Kidney (tissue), 14 donors: ENCODE data around the gene GLCCI1. TPM values are rescaled to one million over a fixed set of nuclear protein-coding genes. Genes with fewer than 3 reads are reported as not detected.
"Not testable (repeated sequence)": the region's sequence is repeated elsewhere in the genome, so short reads cannot be mapped to it uniquely, and the experiment has no call there.

Experiments used
- DNase-seq, 5 donors: peaks; one replicate each; pipeline ENCODE4 v3.0.0-alpha.2; 2013 to 2020
- FAIRE-seq: peaks from 2 replicates; lab custom pipeline; 2012; peaks lifted over from hg19 to GRCh38; lab: Jason Lieb, UNC
- H3K27ac ChIP-seq, 2 donors: one replicate each; pipeline ENCODE4 v1.7.0; 2013; ENCODE audit warnings: low read depth in 2 of 2, low read length in 2 of 2, inconsistent platforms in 1 of 2
- H3K27me3 ChIP-seq: one replicate; pipeline ENCODE4 v1.7.1; 2013; ENCODE audit warnings: low read length, inconsistent platforms; ENCODE audit not compliant: control insufficient read depth, insufficient read depth
- H3K36me3 ChIP-seq, 3 donors: one replicate each; pipeline versions ENCODE4 v1.7.0 to v1.7.1; 2013; ENCODE audit warnings: low read length in 3 of 3, control low read depth in 1 of 3, inconsistent platforms in 1 of 3; ENCODE audit not compliant: insufficient read depth in 3 of 3, control insufficient read depth in 2 of 3
- H3K4me1 ChIP-seq, 3 donors: one replicate each; pipeline versions ENCODE4 v1.7.0 to v1.7.1; 2013; ENCODE audit warnings: low read length in 3 of 3, inconsistent platforms in 1 of 3, low read depth in 1 of 3; ENCODE audit not compliant: control insufficient read depth in 2 of 3, insufficient read depth in 2 of 3
- H3K4me3 ChIP-seq, 3 donors: one replicate each; pipeline versions ENCODE4 v1.7.0 to v1.8.1; 2013; ENCODE audit warnings: low read length in 3 of 3, control low read depth in 1 of 3, inconsistent platforms in 1 of 3
- H3K9ac ChIP-seq, 3 donors: one replicate each; pipeline versions ENCODE4 v1.7.0 to v1.7.1; 2013; ENCODE audit warnings: low read length in 3 of 3, control low read depth in 1 of 3, inconsistent platforms in 1 of 3
- H3K9me3 ChIP-seq, 3 donors: one replicate each; pipeline versions ENCODE4 v1.7.0 to v1.7.1; 2013; ENCODE audit warnings: low read length in 3 of 3, control low read depth in 1 of 3, inconsistent platforms in 1 of 3; ENCODE audit not compliant: control insufficient read depth in 2 of 3, insufficient read depth in 1 of 3
- CTCF ChIP-seq: IDR thresholded peaks from 3 replicates; pipeline ENCODE4 v1.5.1; 2012; ENCODE audit warnings: mild to moderate bottlenecking, moderate library complexity, borderline replicate concordance; ENCODE audit not compliant: insufficient read depth; ENCODE audit errors: extremely low read depth
- intact Hi-C: fragments of 100-400 bp; cut with DNase I; formaldehyde crosslinking; loops from one replicate; pipeline ENCODE4 v1.11.1; 2022
- polyA plus RNA-seq: library from polyadenylated mRNA; stranded (reverse); fragments of 350-450 nt; fragmentation: Illumina TruSeq; extraction: RNeasy Lipid Tissue Mini Kit (QIAGEN cat#74804); gene quantifications from one replicate; pipeline ENCODE4 v1.2.3, GENCODE V29; 2014; ENCODE audit warnings: low read depth, low replicate concordance; ENCODE audit not compliant: insufficient read depth
- total RNA-seq: library from RNA; stranded (reverse); fragmentation: NEBNext Ultra II Directional; extraction: Animal tissue kit (Norgen Biotek cat#: 25700); gene quantifications from one replicate; pipeline ENCODE4 v1.2.1, GENCODE V29; 2021
- donor health status: control.
- donor health status: control.
- donor health status: control.
- donor health status: control.
- donor health status: control.
- donor health status: DM: yes; HTN: yes; CAD: no.
- donor health status: Normal renal cell carcinoma (clear cell type).

Gene GLCCI1
- total and polyA plus RNA-seq, 2 donors from 2014 or later, result 3.0 to 25.2 TPM

DNA sequence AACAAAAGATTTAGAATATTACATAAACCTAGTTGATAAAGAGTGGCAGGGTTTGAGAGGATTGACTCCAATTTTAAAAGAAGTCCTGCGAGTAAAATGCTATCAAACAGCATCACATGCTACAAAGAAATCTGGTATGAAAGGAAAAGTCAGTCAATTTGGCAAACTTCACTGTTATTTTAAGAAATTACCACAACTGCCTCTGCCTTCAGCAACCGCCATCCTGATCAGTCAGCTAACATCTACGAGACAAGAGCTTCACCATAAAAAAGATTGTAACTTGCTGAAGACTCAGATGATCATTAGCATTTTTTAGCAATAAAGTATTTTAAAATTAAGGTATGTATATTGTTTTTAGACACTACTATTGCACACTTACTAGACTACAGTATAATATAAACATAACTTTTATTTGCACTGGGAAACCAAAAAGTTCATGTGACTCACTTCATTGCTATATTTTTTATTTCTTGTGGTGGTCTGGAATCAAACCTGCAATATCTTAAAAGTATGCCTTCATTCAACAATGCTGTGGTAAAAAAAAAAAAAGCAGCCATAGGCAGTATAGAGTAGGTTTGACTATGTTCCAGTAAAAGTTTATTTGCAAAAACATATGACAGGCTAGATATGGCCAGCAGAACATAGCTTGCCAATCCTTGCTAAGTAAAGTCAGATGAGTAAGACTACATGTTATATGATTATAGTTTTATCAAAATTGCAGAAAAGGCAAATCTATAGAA, 74.4 kb downstream of the GLCCI1 start:
- Histone ChIP-seq H3K27ac (no peak overlapping the region), H3K9me3 (no peaks in the 10 kb centered on the region), H3K4me1 (no peaks in the 10 kb centered on the region), H3K27me3 (no peaks in the 10 kb centered on the region), H3K36me3 (no peaks in the 10 kb centered on the region), H3K4me3 (no peak overlapping the region), H3K9ac (no peak overlapping the region)
- no peak for DNase-seq
- no peak for TF ChIP-seq CTCF
- FAIRE-seq, result no peak
- intact Hi-C loops, result no loop called here

DNA sequence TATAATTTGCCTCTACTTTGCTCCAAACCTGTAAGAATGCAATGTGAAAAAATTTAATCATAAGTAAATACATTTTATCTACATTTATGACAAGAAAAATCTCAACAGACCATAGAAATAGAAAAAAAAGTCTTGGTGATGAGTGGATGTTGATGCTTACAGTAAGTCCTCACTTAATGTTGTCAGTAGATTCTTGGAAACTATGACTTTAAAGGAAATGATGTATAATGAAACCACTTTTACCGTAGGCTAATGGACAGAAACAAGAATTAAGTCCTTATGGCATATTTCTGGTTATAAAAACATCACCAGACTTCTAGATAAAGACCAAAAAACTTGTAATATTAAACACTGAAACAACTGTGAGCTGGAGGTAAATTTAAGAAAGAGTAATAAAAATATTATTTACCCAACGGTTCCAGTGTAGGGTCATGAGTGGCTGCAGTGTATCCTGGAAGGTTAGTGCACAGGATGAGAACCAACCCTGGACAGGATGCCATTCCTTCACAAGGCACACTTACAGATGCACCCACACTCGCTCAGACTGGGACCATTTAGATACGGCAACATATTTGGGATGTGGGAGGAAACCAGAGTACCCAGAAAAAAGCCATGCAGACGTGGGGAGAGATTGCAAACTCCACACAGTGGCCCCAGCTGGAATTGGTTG, 76.3 kb downstream of the GLCCI1 start:
- H3K27ac ChIP-seq, result no peak overlapping the region
- no peaks in the 10 kb centered on the region for H3K36me3 ChIP-seq
- TF ChIP-seq CTCF, result no peak
- H3K9ac ChIP-seq, result no peak overlapping the region
- H3K27me3 ChIP-seq, result no peaks in the 10 kb centered on the region
- FAIRE-seq, result no peak
- H3K4me3 ChIP-seq, result no peak overlapping the region
- H3K4me1 ChIP-seq, result no peaks in the 10 kb centered on the region
- DNase-seq, result no peak
- no peaks in the 10 kb centered on the region for H3K9me3 ChIP-seq
- intact Hi-C loops, result no loop called here

DNA sequence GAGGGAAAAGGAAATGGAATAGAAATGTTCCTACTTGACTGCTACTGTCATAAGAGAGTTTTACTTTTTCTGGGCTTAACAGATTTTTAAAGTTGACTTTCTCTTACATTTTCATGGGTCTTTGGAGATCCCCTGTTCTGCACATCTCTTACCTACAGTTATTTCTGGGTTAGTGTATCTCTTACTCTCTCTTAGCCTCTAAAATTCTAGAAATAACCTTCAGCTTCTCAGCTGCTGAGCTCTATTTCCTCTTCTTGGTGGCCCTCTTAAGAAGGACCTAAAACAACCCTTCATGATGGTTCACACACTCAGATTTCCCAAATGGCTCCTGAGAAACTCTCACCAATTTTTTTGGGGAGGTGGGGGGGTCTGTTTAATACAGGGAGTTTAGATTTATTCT, 79.5 kb downstream of the GLCCI1 start:
- H3K4me1 ChIP-seq, H3K4me3 ChIP-seq, H3K27ac ChIP-seq, H3K27me3 ChIP-seq, intact Hi-C loops, FAIRE-seq, H3K9ac ChIP-seq, H3K9me3 ChIP-seq, H3K36me3 ChIP-seq, DNase-seq: not testable (repeated sequence)

DNA sequence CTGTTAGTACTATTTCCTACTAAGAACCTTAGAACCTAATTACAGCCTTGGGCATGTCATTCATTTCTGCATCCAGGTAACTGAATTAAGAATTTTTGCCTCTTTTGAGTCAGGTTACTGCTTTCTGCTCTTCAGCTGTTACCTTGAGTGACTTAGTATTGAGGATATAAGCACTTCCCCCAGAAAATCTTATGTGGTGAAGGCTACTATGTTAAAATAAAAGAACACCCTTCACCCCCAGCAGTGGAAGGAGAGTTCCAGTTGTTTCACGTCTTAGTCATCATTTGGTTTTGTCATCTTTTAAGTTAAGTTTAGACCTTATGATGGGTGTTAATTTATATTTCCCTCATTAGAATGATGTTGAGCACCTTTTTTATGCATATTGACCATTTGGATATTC, 82.8 kb downstream of the GLCCI1 start:
- intact Hi-C loops, result no loop called here
- FAIRE-seq, result no peak
- TF ChIP-seq CTCF, result no peak

More for the DNA sequence above, 82.8 kb downstream of the GLCCI1 start:
- Histone ChIP-seq H3K27ac (no peak overlapping the region), H3K4me1 (no peaks in the 10 kb centered on the region), H3K9ac (no peak overlapping the region), H3K9me3 (no peaks in the 10 kb centered on the region), H3K4me3 (no peak overlapping the region), H3K27me3 (no peaks in the 10 kb centered on the region), H3K36me3 (no peaks in the 10 kb centered on the region)
- no peak for DNase-seq
